ENCODE results near the gene RBM47.

- TF ChIP-seq REST (IDR thresholded peaks at IDR 0.05; ENCODE audit: borderline replicate concordance) (no peak), EP300 (conservative IDR thresholded peaks at IDR 0.05; ENCODE audit: poor library complexity, severe bottlenecking) (no peak), EZH2 (IDR thresholded peaks at IDR 0.05; ENCODE audit: borderline replicate concordance, insufficient read depth, low read length, poor library complexity, severe bottlenecking) (no peak), CTCF (IDR thresholded peaks at IDR 0.05; ENCODE audit: poor library complexity, severe bottlenecking) (no peak), RAD21 (conservative IDR thresholded peaks at IDR 0.05) (no peak), SMC3 (conservative IDR thresholded peaks at IDR 0.05; ENCODE audit: poor library complexity) (no peak), TAF1 (IDR thresholded peaks at IDR 0.05; ENCODE audit: low read depth) (no peak), POLR2AphosphoS5 (IDR thresholded peaks at IDR 0.05) (no peak)
Measured at GRCh38 chr4:40412866-40413795, 216.5 kb downstream of the RBM47 start.

Measured in neural cell (in vitro differentiated cells).